ENCODE measurements around the gene TMEM95.
"Not testable (repeated sequence)": the region's sequence is repeated elsewhere in the genome, so short reads cannot be mapped to it uniquely, and the experiment has no call there.

TMEM95 gene

GRCh38 chr17:7324438-7324779, 30.5 kb upstream of the TMEM95 start:
- DNase-seq: no peak

- no peak for DNase-seq
These were observed 29.9 kb upstream of the TMEM95 start for GRCh38 chr17:7325031-7325528.

GRCh38 chr17:7326186-7326585, 28.8 kb upstream of the TMEM95 start:
- no peak for DNase-seq

GRCh38 chr17:7327056-7327455, 27.9 kb upstream of the TMEM95 start:
- DNase-seq: no peak

- no peak for DNase-seq
These were observed 27.5 kb upstream of the TMEM95 start for GRCh38 chr17:7327501-7327900.

- DNase-seq: no peak
These were observed 26.9 kb upstream of the TMEM95 start for GRCh38 chr17:7328009-7328408.

GRCh38 chr17:7328840-7329373, 26.0 kb upstream of the TMEM95 start, which contains the start of gene NEURL4:
TSS of gene NEURL4 (minus strand) at chr17:7329335. CDS start at chr17:7329312, 23 bp downstream.
- DNase-seq: peak in 1 of 2 donors; percentile 35

GRCh38 chr17:7329374-7329996, 25.5 kb upstream of the TMEM95 start:
- peak; percentile 97 to 98 for DNase-seq

GRCh38 chr17:7329997-7330637, 24.8 kb upstream of the TMEM95 start:
- DNase-seq: peak; percentile 83 to 85

GRCh38 chr17:7330638-7331015, 24.3 kb upstream of the TMEM95 start:
- no peak for DNase-seq

GRCh38 chr17:7332111-7332510, 22.8 kb upstream of the TMEM95 start:
- DNase-seq: no peak

- peak; percentile 53 to 65 for DNase-seq
These were observed 22.3 kb upstream of the TMEM95 start for GRCh38 chr17:7332600-7333069.

GRCh38 chr17:7334938-7335538, 19.9 kb upstream of the TMEM95 start:
- no peak for DNase-seq

- not testable (repeated sequence) for DNase-seq
These were observed 19.2 kb upstream of the TMEM95 start for GRCh38 chr17:7335765-7336164.

- peak; percentile 84 to 86 for DNase-seq
These were observed 18.4 kb upstream of the TMEM95 start, which contains the start of gene ACAP1 for GRCh38 chr17:7336240-7337175. TSS of gene ACAP1 (plus strand) at chr17:7336529. CDS start at chr17:7336735, 206 bp downstream.

GRCh38 chr17:7337600-7337999, 17.4 kb upstream of the TMEM95 start:
- not testable (repeated sequence) for DNase-seq

- DNase-seq: no peak
These were observed 14.8 kb upstream of the TMEM95 start for GRCh38 chr17:7340179-7340578.

GRCh38 chr17:7341842-7342241, 13.1 kb upstream of the TMEM95 start:
- no peak for DNase-seq

GRCh38 chr17:7343250-7343649, 11.7 kb upstream of the TMEM95 start:
- DNase-seq: no peak

- DNase-seq: no peak
These were observed 8.0 kb upstream of the TMEM95 start for GRCh38 chr17:7346761-7347614.
